Neuron (in vitro differentiated cells): ENCODE results near the gene ZNF511.

Source experiments
- H2AFZ ChIP-seq: one replicate; pipeline ENCODE4 v1.6.1; 2013; ENCODE audit warnings: low read depth, mild to moderate bottlenecking, inconsistent platforms, low read length, moderate library complexity
- H3K27me3 ChIP-seq: one replicate; pipeline ENCODE4 v1.6.1; 2013; ENCODE audit warnings: low read length; ENCODE audit not compliant: insufficient read depth
- H3K36me3 ChIP-seq: one replicate; pipeline ENCODE4 v1.6.1; 2013; ENCODE audit warnings: low read length; ENCODE audit not compliant: insufficient read depth
- H3K4me1 ChIP-seq: one replicate; pipeline ENCODE4 v1.6.1; 2013; ENCODE audit warnings: low read length; ENCODE audit not compliant: insufficient read depth
- H3K4me3 ChIP-seq: 2 replicates; pipeline ENCODE4 v1.5.1; 2013; ENCODE audit warnings: mild to moderate bottlenecking, low read length, moderate library complexity
- H3K9me3 ChIP-seq: one replicate; pipeline ENCODE4 v1.6.1; 2013; ENCODE audit warnings: low read length

The ZNF511 gene

GRCh38 chr10:133287832-133288500 is 20.7 kb upstream of the ZNF511 start:
- H3K9me3 ChIP-seq = no peaks in the 10 kb centered on the region
- H3K4me1 ChIP-seq = no peaks in the 10 kb centered on the region
- H3K36me3 ChIP-seq = peaks cover 70% of the 10 kb centered on the region

DNA sequence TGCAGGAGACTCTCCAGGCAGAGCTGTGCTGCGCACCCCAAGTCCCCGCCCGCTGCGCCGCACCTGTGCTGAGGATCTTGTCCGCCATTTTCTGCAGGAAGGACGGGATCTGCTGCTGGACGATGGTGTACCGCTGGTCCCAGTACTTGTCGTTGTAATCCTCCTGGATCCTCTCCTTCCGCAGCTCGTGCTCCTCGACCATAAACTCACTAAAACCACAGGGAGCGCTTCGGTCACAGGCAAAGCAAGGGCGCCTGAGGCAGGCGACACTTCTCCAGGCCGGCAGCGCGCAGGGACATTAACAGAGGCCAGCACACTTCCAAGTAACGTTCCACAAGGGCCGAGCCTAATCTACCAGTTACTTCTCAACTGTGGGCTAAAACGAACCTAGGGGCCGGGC is 19.0 kb upstream of the ZNF511 start:
- no peaks in the 10 kb centered on the region for H3K27me3 ChIP-seq
- H3K9me3 ChIP-seq = no peaks in the 10 kb centered on the region
- H3K4me3 ChIP-seq = no peak overlapping the region
- peaks cover 67% of the 10 kb centered on the region for H3K36me3 ChIP-seq
- H2AFZ ChIP-seq = no peak overlapping the region
- no peaks in the 10 kb centered on the region for H3K4me1 ChIP-seq

More at GRCh38 chr10:133287832-133288500, 20.7 kb upstream of the ZNF511 start:
- H3K27me3 ChIP-seq = no peaks in the 10 kb centered on the region
- H2AFZ ChIP-seq = no peak overlapping the region
- H3K4me3 ChIP-seq = no peak overlapping the region

DNA sequence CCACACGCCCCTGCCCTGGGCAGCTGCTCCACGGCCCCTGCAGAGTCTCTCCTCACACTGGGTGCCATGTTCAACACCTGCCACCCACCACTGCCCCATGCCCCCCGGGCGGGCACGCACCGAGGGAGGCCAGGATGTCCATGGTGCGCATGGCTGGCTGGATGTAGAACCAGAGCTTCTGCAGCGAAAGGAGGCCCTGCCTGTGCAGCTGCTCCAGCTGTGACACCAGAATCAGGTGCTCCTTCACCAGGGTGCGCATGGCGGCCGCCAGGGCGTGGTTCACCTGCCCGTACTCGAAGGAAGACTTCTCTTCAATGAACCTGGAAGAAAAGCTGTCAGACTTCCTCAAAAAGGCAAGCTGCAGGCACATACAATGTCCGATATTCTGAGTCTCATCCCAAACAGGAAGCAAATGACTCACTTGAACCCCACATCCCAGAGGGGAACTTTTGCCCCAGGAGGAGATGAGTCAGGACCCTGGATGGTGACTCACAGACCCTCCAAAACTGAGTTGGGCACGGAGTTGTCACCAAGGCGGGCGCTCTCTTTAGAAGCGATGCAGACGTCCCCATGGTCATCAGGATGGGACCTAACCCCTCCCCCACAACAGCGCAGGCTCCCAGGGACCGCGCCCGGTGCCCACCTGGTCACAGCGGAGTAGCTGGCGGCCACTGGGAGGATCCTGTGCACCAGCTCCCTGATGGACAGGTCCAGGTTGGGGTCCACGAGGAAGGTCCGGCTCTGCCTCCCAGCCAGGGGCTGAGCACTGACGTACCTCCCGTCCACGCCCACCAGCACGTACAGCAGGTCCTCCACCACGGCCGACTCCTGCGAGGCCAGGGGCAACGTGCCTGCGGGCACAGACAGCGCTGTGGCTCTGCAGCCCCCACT is 15.6 kb upstream of the ZNF511 start:
- no peak overlapping the region for H3K4me3 ChIP-seq
- H3K36me3 ChIP-seq = peaks cover 73% of the 10 kb centered on the region
- no peaks in the 10 kb centered on the region for H3K9me3 ChIP-seq
- H3K27me3 ChIP-seq = no peaks in the 10 kb centered on the region
- no peak overlapping the region for H2AFZ ChIP-seq
- H3K4me1 ChIP-seq = no peaks in the 10 kb centered on the region

- Histone ChIP-seq H3K36me3 (peaks cover 73% of the 10 kb centered on the region), H3K9me3 (no peaks in the 10 kb centered on the region), H3K4me1 (no peaks in the 10 kb centered on the region)
Measured at GRCh38 chr10:133293810-133294119, 14.9 kb upstream of the ZNF511 start.

GRCh38 chr10:133294189-133294588 is 14.5 kb upstream of the ZNF511 start:
- no peak overlapping the region for H2AFZ ChIP-seq
- peaks cover 74% of the 10 kb centered on the region for H3K36me3 ChIP-seq

More at GRCh38 chr10:133293810-133294119, 14.9 kb upstream of the ZNF511 start:
- Histone ChIP-seq H2AFZ (no peak overlapping the region), H3K4me3 (no peak overlapping the region), H3K27me3 (no peaks in the 10 kb centered on the region)

DNA sequence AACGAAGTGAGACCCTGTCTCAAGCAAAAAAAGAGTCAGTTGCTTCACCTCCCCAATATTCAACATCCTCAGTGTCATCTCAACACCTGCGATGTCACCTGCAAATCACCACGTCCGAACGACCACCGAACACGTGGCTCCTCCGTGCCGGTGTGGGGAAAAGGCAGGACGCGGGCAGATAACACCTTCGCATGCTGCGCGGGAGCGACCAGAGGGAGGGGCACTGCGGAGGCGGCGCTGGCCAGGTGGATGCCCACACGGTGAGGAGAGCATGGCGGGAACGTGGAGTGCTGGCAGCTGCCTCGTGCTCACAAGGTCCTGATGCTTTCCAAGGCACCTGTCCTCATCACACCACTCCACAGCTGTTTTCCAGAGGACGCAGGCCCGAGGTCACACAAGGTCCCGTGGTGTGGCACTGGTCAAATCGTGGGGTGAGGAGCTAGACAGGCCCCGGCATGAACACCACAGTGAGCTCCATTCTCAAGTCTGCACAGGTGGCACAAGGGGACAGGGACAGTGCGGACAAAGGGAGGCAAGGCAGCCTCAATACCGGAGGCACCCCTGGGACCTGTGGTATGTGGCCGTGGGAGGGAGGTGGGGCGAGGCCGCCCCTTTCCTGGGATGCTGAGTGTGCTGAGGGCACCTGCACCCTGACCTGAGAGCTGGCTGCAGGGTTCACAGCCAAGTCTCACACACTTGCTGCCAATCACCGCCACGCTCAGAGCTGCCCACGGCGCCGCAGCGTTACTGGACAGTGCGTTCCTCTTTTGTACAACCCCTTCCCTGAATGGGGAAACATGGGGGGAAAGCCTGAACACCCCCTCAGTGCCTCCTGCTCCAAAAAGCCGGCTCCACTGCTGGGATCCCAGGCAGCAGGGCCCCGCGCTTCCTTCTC is 13.0 kb upstream of the ZNF511 start:
- no peak overlapping the region for H3K4me3 ChIP-seq
- no peak overlapping the region for H2AFZ ChIP-seq
- H3K4me1 ChIP-seq = no peaks in the 10 kb centered on the region
- H3K36me3 ChIP-seq = peaks cover 72% of the 10 kb centered on the region
- H3K9me3 ChIP-seq = no peaks in the 10 kb centered on the region
- no peaks in the 10 kb centered on the region for H3K27me3 ChIP-seq

More at GRCh38 chr10:133294189-133294588, 14.5 kb upstream of the ZNF511 start:
- no peaks in the 10 kb centered on the region for H3K4me1 ChIP-seq
- no peaks in the 10 kb centered on the region for H3K27me3 ChIP-seq
- no peak overlapping the region for H3K4me3 ChIP-seq
- no peaks in the 10 kb centered on the region for H3K9me3 ChIP-seq

DNA sequence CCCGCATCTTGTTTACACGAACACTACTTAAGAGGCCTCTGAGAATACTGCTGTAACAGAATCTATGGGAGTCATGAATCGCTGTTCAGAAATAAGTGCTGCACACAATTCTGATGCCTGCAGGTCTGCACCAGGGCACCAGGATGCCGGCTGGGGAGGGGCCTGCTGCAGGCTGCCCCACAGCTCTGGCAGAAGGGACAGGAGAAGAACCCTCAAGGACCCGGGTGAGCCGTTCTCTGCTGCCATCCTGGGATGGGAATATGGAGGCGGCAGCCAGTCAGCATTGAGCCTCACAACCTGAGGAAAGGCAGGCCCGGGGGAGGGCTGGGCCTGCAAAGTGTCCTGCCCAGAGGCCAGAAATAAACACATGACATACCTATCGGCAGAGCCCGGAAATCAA is 11.2 kb upstream of the ZNF511 start:
- Histone ChIP-seq H2AFZ (no peak overlapping the region), H3K4me3 (no peak overlapping the region), H3K36me3 (peaks cover 73% of the 10 kb centered on the region), H3K27me3 (no peaks in the 10 kb centered on the region), H3K4me1 (no peaks in the 10 kb centered on the region), H3K9me3 (no peaks in the 10 kb centered on the region)

DNA sequence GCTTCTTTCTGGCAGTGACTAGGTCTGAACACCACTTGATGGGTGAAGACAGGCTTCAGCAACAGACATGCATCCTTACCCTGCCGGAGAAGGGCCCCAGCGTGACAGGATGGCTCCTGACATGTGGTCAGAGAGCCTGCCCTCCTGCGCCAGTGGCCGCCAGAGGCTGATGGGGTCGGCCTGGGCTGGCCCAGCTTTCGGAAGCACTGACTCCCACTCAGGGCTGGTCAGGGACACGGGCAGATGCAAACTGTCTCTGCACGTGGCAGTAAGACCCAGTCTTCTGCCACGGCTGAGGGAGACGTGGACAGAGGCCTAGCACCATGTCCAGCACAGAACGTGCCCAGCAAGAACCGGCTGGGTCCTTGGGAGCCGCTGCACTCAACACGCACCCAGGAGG is 10.2 kb upstream of the ZNF511 start:
- H3K27me3 ChIP-seq = no peaks in the 10 kb centered on the region
- H3K4me3 ChIP-seq = no peak overlapping the region
- no peaks in the 10 kb centered on the region for H3K4me1 ChIP-seq
- no peak overlapping the region for H2AFZ ChIP-seq
- peaks cover 67% of the 10 kb centered on the region for H3K36me3 ChIP-seq
- no peaks in the 10 kb centered on the region for H3K9me3 ChIP-seq

- no peaks in the 10 kb centered on the region for H3K27me3 ChIP-seq
- H3K36me3 ChIP-seq = peaks cover 61% of the 10 kb centered on the region
- no peak overlapping the region for H3K4me3 ChIP-seq
- no peak overlapping the region for H2AFZ ChIP-seq
- H3K4me1 ChIP-seq = no peaks in the 10 kb centered on the region
- no peaks in the 10 kb centered on the region for H3K9me3 ChIP-seq
Measured at GRCh38 chr10:133299224-133299623, 9.5 kb upstream of the ZNF511 start.

DNA sequence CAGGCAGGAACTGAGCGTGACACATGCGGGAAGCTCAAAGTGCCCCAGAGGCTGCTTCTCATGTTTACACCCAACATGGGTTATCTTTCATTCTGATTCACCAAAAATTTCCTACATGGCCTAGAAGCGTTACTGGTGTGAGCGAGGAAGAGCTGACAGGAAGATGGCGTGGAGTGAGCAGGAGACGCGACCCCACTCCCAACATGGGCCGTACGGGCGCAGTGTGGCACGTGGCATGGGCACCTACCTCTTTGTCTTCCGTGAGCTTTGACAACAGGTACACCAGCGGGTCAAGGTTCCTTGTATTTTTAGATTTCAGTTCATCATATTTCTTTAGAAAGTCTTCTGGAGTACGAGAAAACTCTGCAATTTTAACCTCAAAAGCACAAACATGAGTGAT is 9.0 kb upstream of the ZNF511 start:
- Histone ChIP-seq H2AFZ (no peak overlapping the region), H3K4me1 (no peaks in the 10 kb centered on the region), H3K36me3 (peaks cover 56% of the 10 kb centered on the region), H3K27me3 (no peaks in the 10 kb centered on the region), H3K4me3 (no peak overlapping the region), H3K9me3 (no peaks in the 10 kb centered on the region)

DNA sequence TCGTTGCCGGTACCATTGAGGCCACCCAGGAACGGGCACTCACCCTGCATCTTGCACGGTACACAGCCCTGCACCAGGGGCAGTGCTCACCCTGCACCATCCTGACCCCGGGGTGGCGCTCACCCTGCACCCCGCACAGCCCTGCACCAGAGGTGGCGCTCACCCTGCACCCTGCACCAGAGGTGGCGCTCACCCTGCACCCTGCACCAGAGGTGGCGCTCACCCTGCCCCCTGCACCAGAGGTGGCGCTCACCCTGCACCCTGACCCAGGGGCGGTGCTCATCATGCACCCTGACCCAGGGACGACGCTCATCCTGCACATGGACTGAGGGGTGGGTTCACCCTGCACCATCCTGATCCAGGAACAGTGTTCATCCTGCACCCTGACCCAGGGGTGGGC is 6.5 kb upstream of the ZNF511 start:
- Histone ChIP-seq H3K9me3 (no peaks in the 10 kb centered on the region), H3K27me3 (no peaks in the 10 kb centered on the region), H2AFZ (no peak overlapping the region), H3K4me1 (peaks cover 5% of the 10 kb centered on the region), H3K4me3 (no peak overlapping the region), H3K36me3 (peaks cover 41% of the 10 kb centered on the region)

DNA sequence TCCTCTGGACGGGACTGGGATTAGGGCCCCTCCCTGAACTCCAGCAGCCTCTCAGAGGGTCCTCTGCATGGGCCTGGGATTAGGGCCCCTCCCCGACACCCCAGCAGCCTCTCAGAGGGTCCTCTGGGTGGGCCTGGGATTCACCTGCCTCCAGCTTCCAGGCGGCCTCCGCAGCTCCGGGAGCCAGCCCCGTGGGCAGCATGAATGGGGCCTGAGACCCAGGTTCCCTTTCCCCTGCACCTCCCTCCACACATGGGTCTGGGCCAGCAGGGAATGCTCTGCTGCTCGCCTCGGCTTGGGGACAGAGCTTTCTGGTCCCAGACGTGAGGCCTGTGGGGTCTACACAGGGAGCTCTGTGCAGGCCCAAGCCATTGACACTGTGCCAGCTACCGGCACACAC is 5.5 kb upstream of the ZNF511 start:
- H2AFZ ChIP-seq = no peak overlapping the region
- H3K27me3 ChIP-seq = no peaks in the 10 kb centered on the region
- peaks cover 15% of the 10 kb centered on the region for H3K4me1 ChIP-seq
- no peak overlapping the region for H3K4me3 ChIP-seq
- H3K9me3 ChIP-seq = no peaks in the 10 kb centered on the region
- H3K36me3 ChIP-seq = peaks cover 31% of the 10 kb centered on the region

GRCh38 chr10:133306097-133306476 is 2.6 kb upstream of the ZNF511 start:
- H3K4me3 ChIP-seq = no peak overlapping the region
- H3K27me3 ChIP-seq = no peaks in the 10 kb centered on the region
- peaks cover 20% of the 10 kb centered on the region for H3K4me1 ChIP-seq
- H3K9me3 ChIP-seq = no peaks in the 10 kb centered on the region
- no peak overlapping the region for H2AFZ ChIP-seq
- H3K36me3 ChIP-seq = peaks cover 23% of the 10 kb centered on the region
